SK-N-SH (cell line): ENCODE results near the gene RAPGEF4. TPM values are rescaled to one million over a fixed set of nuclear protein-coding genes. Genes with fewer than 3 reads are reported as not detected.

Experiments
- CTCF ChIA-PET: fragments of 300-600, 350-600 bp; formaldehyde crosslinking; extraction: SDS; loops from one replicate; lab custom pipeline; 2021; lab: Yijun Ruan, JAX
- POLR2A ChIA-PET: fragments of 350-600 bp; sonication (Branson Sonifier 250); formaldehyde crosslinking; extraction: SDS; loops from one replicate; lab custom pipeline; 2020; ENCODE audit warnings: antibody characterized with exemption, inconsistent platforms; lab: Yijun Ruan, JAX
- DNase-seq: peaks from one replicate; pipeline ENCODE4 v3.0.0; 2012
- H2AFZ ChIP-seq: fragments of 200-600 bp; sonication (generic); 2 replicates; pipeline ENCODE4 v1.8.1; 2016; ENCODE audit warnings: antibody characterized with exemption, mild to moderate bottlenecking, low read depth
- H3F3A ChIP-seq: fragments of 200-600 bp; sonication (generic); replicated peaks from 2 replicates; pipeline ENCODE3; 2016; ENCODE audit warnings: antibody characterized with exemption, mild to moderate bottlenecking; ENCODE audit not compliant: insufficient read depth
- H3K27ac ChIP-seq, 2 experiments: fragments of 200-500 bp in 1 of 2; fragments of 200-600 bp in 1 of 2; sonication (Bioruptor generic) in 1 of 2; sonication (generic), shearing (Covaris generic) in 1 of 2; 2 replicates each; pipeline versions ENCODE4 v1.5.1 to v1.6.1; 2014 to 2016; ENCODE audit warnings: low read depth in 2 of 2, inconsistent platforms in 1 of 2, low read length in 1 of 2, mild to moderate bottlenecking in 1 of 2, mixed read lengths in 1 of 2
- H3K27me3 ChIP-seq: fragments of 200-600 bp; sonication (generic), shearing (Covaris generic); 2 replicates; pipeline ENCODE4 v1.6.1; 2016; ENCODE audit warnings: mixed run types; ENCODE audit not compliant: insufficient read depth
- H3K36me3 ChIP-seq, 2 experiments: fragments of 200-500 bp in 1 of 2; fragments of 200-600 bp in 1 of 2; sonication (Bioruptor generic) in 1 of 2; sonication (generic) in 1 of 2; replicated peaks in 1 of 2; 2 replicates each; pipeline versions ENCODE3 to v1.5.1; 2014 to 2016; ENCODE audit warnings: low read length in 1 of 2, mild to moderate bottlenecking in 1 of 2; ENCODE audit not compliant: insufficient read depth in 2 of 2, control insufficient read depth in 1 of 2
- H3K4me1 ChIP-seq, 2 experiments: fragments of 200-500 bp in 1 of 2; fragments of 200-600 bp in 1 of 2; sonication (Bioruptor generic) in 1 of 2; sonication (generic), shearing (Covaris generic) in 1 of 2; 2 replicates each; pipeline versions ENCODE4 v1.5.1 to v1.6.1; 2014 to 2016; ENCODE audit warnings: low read depth in 1 of 2, low read length in 1 of 2, mixed run types in 1 of 2; ENCODE audit not compliant: insufficient read depth in 2 of 2, control insufficient read depth in 1 of 2
- H3K4me2 ChIP-seq: fragments of 200-600 bp; sonication (generic), shearing (Covaris generic); 2 replicates; pipeline ENCODE4 v1.6.1; 2017; ENCODE audit warnings: mixed run types
- H3K4me3 ChIP-seq, 2 experiments: fragments of 200-500 bp in 1 of 2; fragments of 200-600 bp in 1 of 2; sonication (Bioruptor generic) in 1 of 2; sonication (generic), shearing (Covaris generic) in 1 of 2; 2 replicates each; pipeline versions ENCODE4 v1.5.1 to v1.8.1; 2014 to 2016; ENCODE audit warnings: low read depth in 2 of 2, inconsistent platforms in 1 of 2, low read length in 1 of 2, mild to moderate bottlenecking in 1 of 2, mixed read lengths in 1 of 2, moderate library complexity in 1 of 2
- H3K79me2 ChIP-seq: fragments of 200-600 bp; sonication (generic); 2 replicates; pipeline ENCODE4 v1.8.1; 2017; ENCODE audit warnings: mild to moderate bottlenecking; ENCODE audit not compliant: insufficient read depth
- H3K9ac ChIP-seq: fragments of 200-600 bp; sonication (generic); 2 replicates; pipeline ENCODE4 v1.6.1; 2017; ENCODE audit warnings: mixed run types
- H3K9me2 ChIP-seq: fragments of 200-600 bp; sonication (generic); 2 replicates; pipeline ENCODE4 v1.6.1; 2017; ENCODE audit warnings: mixed run types
- H3K9me3 ChIP-seq: fragments of 200-600 bp; sonication (generic); 2 replicates; pipeline ENCODE4 v1.6.1; 2017; ENCODE audit warnings: mixed run types, mild to moderate bottlenecking, moderate library complexity
- H4K20me1 ChIP-seq: fragments of 200-600 bp; sonication (generic); 2 replicates; pipeline ENCODE4 v1.6.1; 2017; ENCODE audit warnings: mild to moderate bottlenecking, mixed run types; ENCODE audit not compliant: insufficient read depth
- CHD2 ChIP-seq: fragments of 150-350 bp; IDR thresholded peaks from 2 replicates; pipeline ENCODE4 v1.6.1; 2018; ENCODE audit warnings: low read length; ENCODE audit not compliant: partially characterized antibody
- ELF1 ChIP-seq: IDR thresholded peaks from 2 replicates; pipeline ENCODE4 v1.4.0; 2012
- EP300 ChIP-seq, 2 experiments: IDR thresholded peaks; 2 replicates each; pipeline versions ENCODE4 v1.4.0 to v1.6.1; 2012; ENCODE audit warnings: borderline replicate concordance in 1 of 2, low read depth in 1 of 2, low read length in 1 of 2
- FOXJ3 ChIP-seq: sonication (generic); formaldehyde crosslinking; IDR thresholded peaks from 2 replicates; pipeline ENCODE4 v1.5.1; 2020; ENCODE audit warnings: mild to moderate bottlenecking, missing genetic modification reagents
- FOXM1 ChIP-seq: IDR thresholded peaks from 2 replicates; pipeline ENCODE4 v1.4.0; 2012; ENCODE audit warnings: low read depth, mild to moderate bottlenecking
- GABPA ChIP-seq: IDR thresholded peaks from 2 replicates; pipeline ENCODE4 v1.4.0; 2012; ENCODE audit warnings: low read depth, mild to moderate bottlenecking
- GATA2 ChIP-seq: sonication (generic); formaldehyde crosslinking; IDR thresholded peaks from 2 replicates; pipeline ENCODE4 v1.5.0; 2020; ENCODE audit warnings: mild to moderate bottlenecking, missing genetic modification reagents
- JUND ChIP-seq: IDR thresholded peaks from 2 replicates; pipeline ENCODE4 v1.4.0; 2012
- MEF2A ChIP-seq: IDR thresholded peaks from 2 replicates; pipeline ENCODE4 v1.4.0; 2012; ENCODE audit warnings: low read depth, borderline replicate concordance
- MXI1 ChIP-seq: IDR thresholded peaks from 2 replicates; pipeline ENCODE4 v1.6.1; 2012; ENCODE audit warnings: mild to moderate bottlenecking, low read depth, low read length, improper control_type of control experiment
- NFIC ChIP-seq: IDR thresholded peaks from 2 replicates; pipeline ENCODE4 v1.4.0; 2012; ENCODE audit warnings: borderline replicate concordance
- NRF1 ChIP-seq: IDR thresholded peaks from 2 replicates; pipeline ENCODE4 v1.6.1; 2012; ENCODE audit warnings: low read depth, mild to moderate bottlenecking, low read length
- POLR2AphosphoS5 ChIP-seq: IDR thresholded peaks from 2 replicates; pipeline ENCODE4 v1.6.1; 2012; ENCODE audit warnings: low read depth, low read length
- RXRA ChIP-seq: IDR thresholded peaks from 2 replicates; pipeline ENCODE4 v1.4.0; 2012; ENCODE audit warnings: low read depth, mild to moderate bottlenecking, borderline replicate concordance
- SIN3A ChIP-seq: IDR thresholded peaks from 2 replicates; pipeline ENCODE4 v1.6.1; 2012; ENCODE audit warnings: low read depth, mild to moderate bottlenecking, low read length, moderate library complexity, borderline replicate concordance
- SMC3 ChIP-seq: IDR thresholded peaks from 2 replicates; pipeline ENCODE4 v1.6.1; 2012; ENCODE audit warnings: low read depth, low read length, improper control_type of control experiment
- TAF1 ChIP-seq: IDR thresholded peaks from 2 replicates; pipeline ENCODE4 v1.6.1; 2012; ENCODE audit warnings: low read depth, mild to moderate bottlenecking, low read length, moderate library complexity, borderline replicate concordance
- TEAD4 ChIP-seq: IDR thresholded peaks from 2 replicates; pipeline ENCODE4 v1.4.0; 2012; ENCODE audit warnings: mild to moderate bottlenecking, borderline replicate concordance; ENCODE audit not compliant: insufficient read depth
- YY1 ChIP-seq: IDR thresholded peaks from 2 replicates; pipeline ENCODE4 v1.4.0; 2012; ENCODE audit warnings: low read depth, mild to moderate bottlenecking
- WGBS: methylation state at CpG from one replicate; pipeline ENCODE4 v1.1.6; 2017; ENCODE audit warnings: low lambda C conversion rate; 5-methylcytosine and 5-hydroxymethylcytosine counted together
- polyA plus RNA-seq, 3 experiments: library from polyadenylated mRNA; depleted of rRNA; stranded (reverse); fragments of >200 nt; gene quantifications; 2 replicates each; pipeline ENCODE4 v1.2.3, GENCODE V29; 2012
- TF ChIP-seq, protein P1 (sequence below): IDR thresholded peaks from 2 replicates; pipeline ENCODE4; 2012
- TF ChIP-seq, protein P2 (sequence below): IDR thresholded peaks from 2 replicates; pipeline ENCODE4 v1.4.0; 2012; ENCODE audit warnings: low read depth
- TF ChIP-seq, protein P3 (sequence below): fragments of 150-350 bp; IDR thresholded peaks from 2 replicates; pipeline ENCODE4 v1.6.1; 2017; ENCODE audit warnings: antibody characterized with exemption, low read length, low read depth, borderline replicate concordance
- TF ChIP-seq, protein P4 (sequence below): fragments of 150-350 bp; IDR thresholded peaks from 2 replicates; pipeline ENCODE4 v1.6.1; 2016; ENCODE audit warnings: mild to moderate bottlenecking, low read depth, low read length

RAPGEF4 gene
- polyA plus RNA-seq, 1 of the 3 experiments (the other 2 are of a cell fraction) = 0.30 TPM

DNA sequence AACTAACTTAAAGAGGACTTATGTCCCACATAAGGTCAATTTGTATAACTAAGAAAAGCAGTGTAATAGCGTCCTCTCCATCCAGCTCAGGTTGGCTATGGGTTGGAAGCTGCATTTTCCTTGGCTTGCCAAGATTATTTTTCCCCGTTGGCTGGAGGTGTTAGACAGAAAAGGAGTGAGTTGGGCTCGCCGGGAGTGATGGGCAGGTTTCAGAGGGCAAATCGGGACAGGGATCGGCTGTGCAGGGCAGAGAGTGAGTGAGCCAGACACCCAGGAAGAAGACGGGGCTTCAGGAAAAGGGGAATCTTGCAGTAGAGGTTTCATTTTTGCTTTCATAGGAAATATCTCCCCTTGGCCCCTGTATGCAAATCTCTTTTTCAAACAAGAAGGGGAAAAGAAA, 298.5 kb downstream of the RAPGEF4 start:
- H3K79me2 ChIP-seq = no peaks in the 10 kb centered on the region
- no peak overlapping the region for H3K27ac ChIP-seq
- H3K27me3 ChIP-seq = no peaks in the 10 kb centered on the region
- H3K9ac ChIP-seq = no peak overlapping the region
- no peaks in the 10 kb centered on the region for H3K36me3 ChIP-seq
- H3K9me2 ChIP-seq = no peaks in the 10 kb centered on the region
- ChIA-PET POLR2A (no interaction called here), CTCF (interaction anchor here (1.5 kb wide), 1 partner anchor 176 kb away, joined by 5 read pairs; no protein-coding TSS in a partner anchor)
- WGBS = 78% methylated on average over 7 of the region's 7 CpGs
- H2AFZ ChIP-seq = no peak overlapping the region
- H4K20me1 ChIP-seq = no peaks in the 10 kb centered on the region
- no peak overlapping the region for H3K4me2 ChIP-seq
- no peaks in the 10 kb centered on the region for H3F3A ChIP-seq
- no peak for DNase-seq
- H3K4me3 ChIP-seq = no peak overlapping the region
- TF ChIP-seq TEAD4 (no peak), JUND (no peak), TAF1 (no peak), GATA2 (no peak), RXRA (no peak), NRF1 (no peak), FOXM1 (no peak), NFIC (no peak), ELF1 (no peak), POLR2AphosphoS5 (no peak), GABPA (no peak)
- TF ChIP-seq, protein P1, sequence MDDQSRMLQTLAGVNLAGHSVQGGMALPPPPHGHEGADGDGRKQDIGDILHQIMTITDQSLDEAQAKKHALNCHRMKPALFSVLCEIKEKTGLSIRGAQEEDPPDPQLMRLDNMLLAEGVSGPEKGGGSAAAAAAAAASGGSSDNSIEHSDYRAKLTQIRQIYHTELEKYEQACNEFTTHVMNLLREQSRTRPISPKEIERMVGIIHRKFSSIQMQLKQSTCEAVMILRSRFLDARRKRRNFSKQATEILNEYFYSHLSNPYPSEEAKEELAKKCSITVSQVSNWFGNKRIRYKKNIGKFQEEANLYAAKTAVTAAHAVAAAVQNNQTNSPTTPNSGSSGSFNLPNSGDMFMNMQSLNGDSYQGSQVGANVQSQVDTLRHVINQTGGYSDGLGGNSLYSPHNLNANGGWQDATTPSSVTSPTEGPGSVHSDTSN = no peak
- TF ChIP-seq, protein P2, sequence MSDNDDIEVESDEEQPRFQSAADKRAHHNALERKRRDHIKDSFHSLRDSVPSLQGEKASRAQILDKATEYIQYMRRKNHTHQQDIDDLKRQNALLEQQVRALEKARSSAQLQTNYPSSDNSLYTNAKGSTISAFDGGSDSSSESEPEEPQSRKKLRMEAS = no peak
- TF ChIP-seq, protein P3, sequence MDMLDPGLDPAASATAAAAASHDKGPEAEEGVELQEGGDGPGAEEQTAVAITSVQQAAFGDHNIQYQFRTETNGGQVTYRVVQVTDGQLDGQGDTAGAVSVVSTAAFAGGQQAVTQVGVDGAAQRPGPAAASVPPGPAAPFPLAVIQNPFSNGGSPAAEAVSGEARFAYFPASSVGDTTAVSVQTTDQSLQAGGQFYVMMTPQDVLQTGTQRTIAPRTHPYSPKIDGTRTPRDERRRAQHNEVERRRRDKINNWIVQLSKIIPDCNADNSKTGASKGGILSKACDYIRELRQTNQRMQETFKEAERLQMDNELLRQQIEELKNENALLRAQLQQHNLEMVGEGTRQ = no peak
- H3K4me1 ChIP-seq = peaks cover 0 to 2% of the 10 kb centered on the region in 2 experiments; a peak in 2 of 4 replicates
- H3K9me3 ChIP-seq = no peaks in the 10 kb centered on the region

DNA sequence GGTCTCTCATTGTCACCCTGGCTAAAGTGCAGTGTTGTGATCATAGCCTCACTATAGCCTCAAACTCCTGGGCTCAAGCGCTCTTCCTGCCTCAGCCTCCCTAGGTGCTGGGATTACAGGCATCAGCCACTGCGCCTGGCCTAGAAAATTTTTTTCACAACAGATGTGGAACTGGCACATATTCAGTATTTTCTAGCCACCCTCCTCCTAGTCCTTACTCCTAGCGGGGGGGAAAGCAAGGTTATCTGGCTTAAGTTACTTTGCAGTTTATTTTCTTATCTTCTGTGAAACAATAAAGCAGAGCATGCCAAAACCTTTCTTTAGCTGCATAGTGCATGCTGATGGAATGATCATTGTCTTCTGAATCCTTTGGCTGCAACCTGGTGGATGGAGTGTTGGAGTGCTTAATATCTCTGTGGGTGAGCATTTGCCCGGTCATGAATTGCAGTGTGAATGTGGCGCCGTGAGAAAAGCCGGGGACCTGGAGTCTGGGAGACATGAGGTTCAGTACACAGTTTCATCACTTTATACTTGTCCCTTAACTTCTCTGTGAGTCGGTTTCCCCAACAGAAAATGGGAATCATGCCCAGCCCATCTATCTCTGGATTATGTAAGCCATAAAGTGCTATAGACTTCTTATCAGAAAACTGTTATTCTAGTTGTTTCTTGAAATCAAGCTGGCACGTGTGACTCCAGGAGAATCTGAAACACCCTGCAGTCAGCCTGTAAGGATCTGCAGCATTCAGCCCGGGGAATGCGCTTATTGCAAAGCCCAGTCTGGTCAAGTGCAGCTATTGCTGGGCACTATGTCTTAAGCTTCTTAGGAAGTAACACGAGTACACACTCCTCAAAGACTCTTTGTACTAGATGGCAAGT, 301.8 kb downstream of the RAPGEF4 start:
- WGBS = 91% methylated on average over 12 of the region's 12 CpGs
- no peak overlapping the region for H3K4me3 ChIP-seq
- no peaks in the 10 kb centered on the region for H3K27me3 ChIP-seq
- no peak overlapping the region for H3K4me2 ChIP-seq
- no peaks in the 10 kb centered on the region for H4K20me1 ChIP-seq
- H3K9me3 ChIP-seq = no peaks in the 10 kb centered on the region
- peaks cover 0 to 2% of the 10 kb centered on the region in 2 experiments; a peak in 2 of 4 replicates for H3K4me1 ChIP-seq
- H3K36me3 ChIP-seq = no peaks in the 10 kb centered on the region
- H3K79me2 ChIP-seq = no peaks in the 10 kb centered on the region
- no peak overlapping the region for H3K9ac ChIP-seq
- no peak overlapping the region for H3K27ac ChIP-seq
- ChIA-PET POLR2A (no interaction called here), CTCF (interaction anchor here (1.2 to 1.8 kb wide), 3 partner anchors 10 to 223 kb away, joined by 3 to 8 read pairs (median 3); no protein-coding TSS in a partner anchor)
- no peak for DNase-seq
- H3F3A ChIP-seq = no peaks in the 10 kb centered on the region
- no peak overlapping the region for H2AFZ ChIP-seq
- no peaks in the 10 kb centered on the region for H3K9me2 ChIP-seq
- TF ChIP-seq YY1 (no peak), SIN3A (no peak), TEAD4 (no peak), FOXJ3 (no peak), MEF2A (no peak), JUND (no peak), NFIC (no peak), MXI1 (no peak), EP300 (IDR thresholded peaks at IDR 0.05; ENCODE audit: borderline replicate concordance in 1 of 2, low read depth in 1 of 2, low read length in 1 of 2) (no peak), CHD2 (no peak), POLR2AphosphoS5 (no peak), ELF1 (no peak), SMC3 (no peak), FOXM1 (no peak)
- TF ChIP-seq, protein P3 = no peak
- TF ChIP-seq, protein P4, sequence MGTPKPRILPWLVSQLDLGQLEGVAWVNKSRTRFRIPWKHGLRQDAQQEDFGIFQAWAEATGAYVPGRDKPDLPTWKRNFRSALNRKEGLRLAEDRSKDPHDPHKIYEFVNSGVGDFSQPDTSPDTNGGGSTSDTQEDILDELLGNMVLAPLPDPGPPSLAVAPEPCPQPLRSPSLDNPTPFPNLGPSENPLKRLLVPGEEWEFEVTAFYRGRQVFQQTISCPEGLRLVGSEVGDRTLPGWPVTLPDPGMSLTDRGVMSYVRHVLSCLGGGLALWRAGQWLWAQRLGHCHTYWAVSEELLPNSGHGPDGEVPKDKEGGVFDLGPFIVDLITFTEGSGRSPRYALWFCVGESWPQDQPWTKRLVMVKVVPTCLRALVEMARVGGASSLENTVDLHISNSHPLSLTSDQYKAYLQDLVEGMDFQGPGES = no peak
